SK-N-SH (cell line): ENCODE data around the gene MRPS23.

ENCODE experiments used
- CHD2 ChIP-seq: fragments of 150-350 bp; IDR thresholded peaks from 2 replicates; pipeline ENCODE4 v1.6.1; 2018; ENCODE audit warnings: low read length; ENCODE audit not compliant: partially characterized antibody
- CTCF ChIP-seq: fragments of 200-600 bp; sonication (generic); IDR thresholded peaks from 2 replicates; pipeline ENCODE4 v1.6.1; 2017; ENCODE audit warnings: antibody characterized with exemption, mild to moderate bottlenecking, moderate library complexity
- EP300 ChIP-seq, 2 experiments: IDR thresholded peaks; 2 replicates each; pipeline versions ENCODE4 v1.4.0 to v1.6.1; 2012; ENCODE audit warnings: borderline replicate concordance in 1 of 2, low read depth in 1 of 2, low read length in 1 of 2
- NFIC ChIP-seq: IDR thresholded peaks from 2 replicates; pipeline ENCODE4 v1.4.0; 2012; ENCODE audit warnings: borderline replicate concordance
- PBX3 ChIP-seq: IDR thresholded peaks from 2 replicates; pipeline ENCODE4; 2012
- POLR2AphosphoS5 ChIP-seq: IDR thresholded peaks from 2 replicates; pipeline ENCODE4 v1.6.1; 2012; ENCODE audit warnings: low read depth, low read length
- USF2 ChIP-seq: fragments of 150-350 bp; IDR thresholded peaks from 2 replicates; pipeline ENCODE4 v1.6.1; 2017; ENCODE audit warnings: antibody characterized with exemption, low read length, low read depth, borderline replicate concordance
- TF ChIP-seq, protein P1 (sequence below): IDR thresholded peaks from 2 replicates; pipeline ENCODE4 v1.6.1; 2012; ENCODE audit warnings: mild to moderate bottlenecking, low read depth, low read length, moderate library complexity

GRCh38 chr17:57818066-57818465, 31.8 kb downstream of the MRPS23 start:
- TF ChIP-seq POLR2AphosphoS5 (no peak), PBX3 (no peak), NFIC (no peak), CTCF (no peak), USF2 (no peak), EP300 (IDR thresholded peaks at IDR 0.05; ENCODE audit: borderline replicate concordance in 1 of 2, low read depth in 1 of 2, low read length in 1 of 2) (no peak), CHD2 (no peak)
- TF ChIP-seq, protein P1, sequence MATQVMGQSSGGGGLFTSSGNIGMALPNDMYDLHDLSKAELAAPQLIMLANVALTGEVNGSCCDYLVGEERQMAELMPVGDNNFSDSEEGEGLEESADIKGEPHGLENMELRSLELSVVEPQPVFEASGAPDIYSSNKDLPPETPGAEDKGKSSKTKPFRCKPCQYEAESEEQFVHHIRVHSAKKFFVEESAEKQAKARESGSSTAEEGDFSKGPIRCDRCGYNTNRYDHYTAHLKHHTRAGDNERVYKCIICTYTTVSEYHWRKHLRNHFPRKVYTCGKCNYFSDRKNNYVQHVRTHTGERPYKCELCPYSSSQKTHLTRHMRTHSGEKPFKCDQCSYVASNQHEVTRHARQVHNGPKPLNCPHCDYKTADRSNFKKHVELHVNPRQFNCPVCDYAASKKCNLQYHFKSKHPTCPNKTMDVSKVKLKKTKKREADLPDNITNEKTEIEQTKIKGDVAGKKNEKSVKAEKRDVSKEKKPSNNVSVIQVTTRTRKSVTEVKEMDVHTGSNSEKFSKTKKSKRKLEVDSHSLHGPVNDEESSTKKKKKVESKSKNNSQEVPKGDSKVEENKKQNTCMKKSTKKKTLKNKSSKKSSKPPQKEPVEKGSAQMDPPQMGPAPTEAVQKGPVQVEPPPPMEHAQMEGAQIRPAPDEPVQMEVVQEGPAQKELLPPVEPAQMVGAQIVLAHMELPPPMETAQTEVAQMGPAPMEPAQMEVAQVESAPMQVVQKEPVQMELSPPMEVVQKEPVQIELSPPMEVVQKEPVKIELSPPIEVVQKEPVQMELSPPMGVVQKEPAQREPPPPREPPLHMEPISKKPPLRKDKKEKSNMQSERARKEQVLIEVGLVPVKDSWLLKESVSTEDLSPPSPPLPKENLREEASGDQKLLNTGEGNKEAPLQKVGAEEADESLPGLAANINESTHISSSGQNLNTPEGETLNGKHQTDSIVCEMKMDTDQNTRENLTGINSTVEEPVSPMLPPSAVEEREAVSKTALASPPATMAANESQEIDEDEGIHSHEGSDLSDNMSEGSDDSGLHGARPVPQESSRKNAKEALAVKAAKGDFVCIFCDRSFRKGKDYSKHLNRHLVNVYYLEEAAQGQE: no peak
